ENCODE results near the gene CCSAP.

CCSAP gene

GRCh38 chr1:229360420-229360819 is 17.6 kb upstream of the CCSAP start:
- Histone ChIP-seq H3K4me1 (ENCODE audit: control insufficient read depth in 2 of 2, insufficient read depth in 1 of 2, low read depth in 1 of 2, low read length in 2 of 2) (peaks cover 0 to 7% of the 10 kb centered on the region in 2 donors), H4K91ac (ENCODE audit: low read depth, low read length, poor library complexity) (no peak overlapping the region), H2BK15ac (ENCODE audit: low read length) (no peak overlapping the region), H3K36me3 (replicated peaks in 1 of 2; ENCODE audit: control insufficient read depth in 2 of 2, insufficient read depth in 2 of 2, low read length in 2 of 2) (no peaks in the 10 kb centered on the region), H2AK5ac (ENCODE audit: low read depth, low read length) (no peak overlapping the region), H3K18ac (ENCODE audit: low read length) (no peak overlapping the region), H3K4me3 (ENCODE audit: low read length in 2 of 2) (no peak overlapping the region), H4K8ac (ENCODE audit: low read depth, low read length) (no peak overlapping the region), H3K27me3 (ENCODE audit: control insufficient read depth in 3 of 3, insufficient read depth in 3 of 3, low read depth in 1 of 3, low read length in 3 of 3) (peaks cover 0 to 15% (median 0%) of the 10 kb centered on the region in 3 experiments), H3K9ac (ENCODE audit: low read depth, low read length, poor library complexity) (no peak overlapping the region), H2BK12ac (ENCODE audit: low read length) (no peak overlapping the region), H3K27ac (replicated peaks; ENCODE audit: low read length) (no peak overlapping the region), H3K4ac (ENCODE audit: low read length) (no peak overlapping the region), H2BK120ac (ENCODE audit: low read depth, low read length) (no peak overlapping the region), H2BK5ac (ENCODE audit: low read length) (no peak overlapping the region), H2AFZ (ENCODE audit: low read length) (no peak overlapping the region), H3K9me3 (replicated peaks in 1 of 2; ENCODE audit: control insufficient read depth in 2 of 2, insufficient read depth in 1 of 2, low read depth in 1 of 2, low read length in 2 of 2) (no peaks in the 10 kb centered on the region), H3K79me1 (ENCODE audit: low read depth, low read length) (no peaks in the 10 kb centered on the region), H3K4me2 (ENCODE audit: insufficient read depth, low read length, poor library complexity, severe bottlenecking) (no peak overlapping the region), H3K14ac (ENCODE audit: low read length) (no peak overlapping the region), H3K23ac (ENCODE audit: low read depth, low read length, poor library complexity) (no peak overlapping the region)
- DNase-seq (ENCODE audit: low spot score): no peak
- no CpG with 5 or more reads among the region's 4 CpGs for WGBS, 2 donors (ENCODE audit: extremely low coverage in 2 of 2, insufficient read length in 2 of 2, insufficient replicate concordance in 1 of 2)

- Histone ChIP-seq H2AK5ac (ENCODE audit: low read depth, low read length) (no peak overlapping the region), H3K4me2 (ENCODE audit: insufficient read depth, low read length, poor library complexity, severe bottlenecking) (no peak overlapping the region), H2BK120ac (ENCODE audit: low read depth, low read length) (no peak overlapping the region), H3K9ac (ENCODE audit: low read depth, low read length, poor library complexity) (no peak overlapping the region), H3K9me3 (replicated peaks in 1 of 2; ENCODE audit: control insufficient read depth in 2 of 2, insufficient read depth in 1 of 2, low read depth in 1 of 2, low read length in 2 of 2) (peaks cover 0 to 6% of the 10 kb centered on the region in 2 donors), H3K4me3 (ENCODE audit: low read length in 2 of 2) (no peak overlapping the region), H4K91ac (ENCODE audit: low read depth, low read length, poor library complexity) (no peak overlapping the region), H3K79me1 (ENCODE audit: low read depth, low read length) (no peaks in the 10 kb centered on the region), H2BK5ac (ENCODE audit: low read length) (no peak overlapping the region), H3K27ac (replicated peaks; ENCODE audit: low read length) (no peak overlapping the region), H3K18ac (ENCODE audit: low read length) (no peak overlapping the region), H3K4ac (ENCODE audit: low read length) (no peak overlapping the region), H2BK12ac (ENCODE audit: low read length) (no peak overlapping the region), H3K4me1 (ENCODE audit: control insufficient read depth in 2 of 2, insufficient read depth in 1 of 2, low read depth in 1 of 2, low read length in 2 of 2) (peaks cover 0 to 2% of the 10 kb centered on the region in 2 donors), H2AFZ (ENCODE audit: low read length) (no peak overlapping the region), H3K23ac (ENCODE audit: low read depth, low read length, poor library complexity) (no peak overlapping the region), H2BK15ac (ENCODE audit: low read length) (no peak overlapping the region), H3K27me3 (ENCODE audit: control insufficient read depth in 3 of 3, insufficient read depth in 3 of 3, low read depth in 1 of 3, low read length in 3 of 3) (peaks cover 0 to 20% (median 0%) of the 10 kb centered on the region in 3 experiments), H4K8ac (ENCODE audit: low read depth, low read length) (no peak overlapping the region), H3K14ac (ENCODE audit: low read length) (no peak overlapping the region), H3K36me3 (replicated peaks in 1 of 2; ENCODE audit: control insufficient read depth in 2 of 2, insufficient read depth in 2 of 2, low read length in 2 of 2) (no peaks in the 10 kb centered on the region)
- no peak for DNase-seq (ENCODE audit: low spot score)
Observed at GRCh38 chr1:229355661-229356060, 12.8 kb upstream of the CCSAP start.

- Histone ChIP-seq H3K4me1 (ENCODE audit: control insufficient read depth in 2 of 2, insufficient read depth in 1 of 2, low read depth in 1 of 2, low read length in 2 of 2) (no peaks in the 10 kb centered on the region), H3K4me2 (ENCODE audit: insufficient read depth, low read length, poor library complexity, severe bottlenecking) (no peak overlapping the region), H3K9me3 (replicated peaks in 1 of 2; ENCODE audit: control insufficient read depth in 2 of 2, insufficient read depth in 1 of 2, low read depth in 1 of 2, low read length in 2 of 2) (peaks cover 0 to 6% of the 10 kb centered on the region in 2 donors), H3K27me3 (ENCODE audit: control insufficient read depth in 3 of 3, insufficient read depth in 3 of 3, low read depth in 1 of 3, low read length in 3 of 3) (peaks cover 0 to 8% (median 0%) of the 10 kb centered on the region in 3 experiments), H2BK12ac (ENCODE audit: low read length) (no peak overlapping the region), H3K9ac (ENCODE audit: low read depth, low read length, poor library complexity) (no peak overlapping the region), H2BK15ac (ENCODE audit: low read length) (no peak overlapping the region), H3K36me3 (replicated peaks in 1 of 2; ENCODE audit: control insufficient read depth in 2 of 2, insufficient read depth in 2 of 2, low read length in 2 of 2) (no peaks in the 10 kb centered on the region), H4K8ac (ENCODE audit: low read depth, low read length) (no peak overlapping the region), H2AK5ac (ENCODE audit: low read depth, low read length) (no peak overlapping the region), H3K4me3 (ENCODE audit: low read length in 2 of 2) (no peak overlapping the region), H2BK5ac (ENCODE audit: low read length) (no peak overlapping the region), H3K4ac (ENCODE audit: low read length) (no peak overlapping the region), H3K23ac (ENCODE audit: low read depth, low read length, poor library complexity) (no peak overlapping the region), H3K27ac (replicated peaks; ENCODE audit: low read length) (no peak overlapping the region), H2AFZ (ENCODE audit: low read length) (no peak overlapping the region), H3K14ac (ENCODE audit: low read length) (no peak overlapping the region), H3K18ac (ENCODE audit: low read length) (no peak overlapping the region), H4K91ac (ENCODE audit: low read depth, low read length, poor library complexity) (no peak overlapping the region), H3K79me1 (ENCODE audit: low read depth, low read length) (no peaks in the 10 kb centered on the region), H2BK120ac (ENCODE audit: low read depth, low read length) (no peak overlapping the region)
- DNase-seq (ENCODE audit: low spot score): no peak
Observed at GRCh38 chr1:229354226-229354625, 11.4 kb upstream of the CCSAP start.

GRCh38 chr1:229352975-229353374 is 10.1 kb upstream of the CCSAP start:
- no peak overlapping the region for H3K4me2 ChIP-seq (ENCODE audit: insufficient read depth, low read length, poor library complexity, severe bottlenecking)
- no peak overlapping the region for H2AK5ac ChIP-seq (ENCODE audit: low read depth, low read length)
- no peak overlapping the region for H3K27ac ChIP-seq (replicated peaks; ENCODE audit: low read length)
- H2BK5ac ChIP-seq (ENCODE audit: low read length): no peak overlapping the region
- H3K9me3 ChIP-seq (replicated peaks in 1 of 2; ENCODE audit: control insufficient read depth in 2 of 2, insufficient read depth in 1 of 2, low read depth in 1 of 2, low read length in 2 of 2): peaks cover 0 to 6% of the 10 kb centered on the region in 2 donors
- no peak overlapping the region for H3K9ac ChIP-seq (ENCODE audit: low read depth, low read length, poor library complexity)
- no peak overlapping the region for H4K91ac ChIP-seq (ENCODE audit: low read depth, low read length, poor library complexity)
- no peak overlapping the region for H3K4ac ChIP-seq (ENCODE audit: low read length)
- H3K4me1 ChIP-seq (ENCODE audit: control insufficient read depth in 2 of 2, insufficient read depth in 1 of 2, low read depth in 1 of 2, low read length in 2 of 2): no peaks in the 10 kb centered on the region
- no peak for DNase-seq (ENCODE audit: low spot score)
- no peak overlapping the region for H4K8ac ChIP-seq (ENCODE audit: low read depth, low read length)
- no peaks in the 10 kb centered on the region for H3K36me3 ChIP-seq (replicated peaks in 1 of 2; ENCODE audit: control insufficient read depth in 2 of 2, insufficient read depth in 2 of 2, low read length in 2 of 2)
- H3K79me1 ChIP-seq (ENCODE audit: low read depth, low read length): no peaks in the 10 kb centered on the region
- H3K27me3 ChIP-seq (ENCODE audit: control insufficient read depth in 3 of 3, insufficient read depth in 3 of 3, low read depth in 1 of 3, low read length in 3 of 3): peaks cover 0 to 6% (median 0%) of the 10 kb centered on the region in 3 experiments
- H3K4me3 ChIP-seq (ENCODE audit: low read length in 2 of 2): no peak overlapping the region
- H3K14ac ChIP-seq (ENCODE audit: low read length): no peak overlapping the region
- no peak overlapping the region for H3K23ac ChIP-seq (ENCODE audit: low read depth, low read length, poor library complexity)
- no peak overlapping the region for H2BK120ac ChIP-seq (ENCODE audit: low read depth, low read length)
- no peak overlapping the region for H2AFZ ChIP-seq (ENCODE audit: low read length)
- H2BK12ac ChIP-seq (ENCODE audit: low read length): no peak overlapping the region
- no peak overlapping the region for H2BK15ac ChIP-seq (ENCODE audit: low read length)
- WGBS, 2 donors (ENCODE audit: extremely low coverage in 2 of 2, insufficient read length in 2 of 2, insufficient replicate concordance in 1 of 2): no CpG with 5 or more reads among the region's 2 CpGs
- no peak overlapping the region for H3K18ac ChIP-seq (ENCODE audit: low read length)
